SK-N-SH (cell line): ENCODE data around the gene NISCH. TPM values are rescaled to one million over a fixed set of nuclear protein-coding genes. Genes with fewer than 3 reads are reported as not detected.

ENCODE experiments used
- CTCF ChIA-PET: fragments of 300-600, 350-600 bp; formaldehyde crosslinking; extraction: SDS; loops from one replicate; lab custom pipeline; 2021; lab: Yijun Ruan, JAX
- POLR2A ChIA-PET: fragments of 350-600 bp; sonication (Branson Sonifier 250); formaldehyde crosslinking; extraction: SDS; loops from one replicate; lab custom pipeline; 2020; ENCODE audit warnings: antibody characterized with exemption, inconsistent platforms; lab: Yijun Ruan, JAX
- DNase-seq: peaks from one replicate; pipeline ENCODE4 v3.0.0; 2012
- H2AFZ ChIP-seq: fragments of 200-600 bp; sonication (generic); 2 replicates; pipeline ENCODE4 v1.8.1; 2016; ENCODE audit warnings: antibody characterized with exemption, mild to moderate bottlenecking, low read depth
- H3F3A ChIP-seq: fragments of 200-600 bp; sonication (generic); replicated peaks from 2 replicates; pipeline ENCODE3; 2016; ENCODE audit warnings: antibody characterized with exemption, mild to moderate bottlenecking; ENCODE audit not compliant: insufficient read depth
- H3K27ac ChIP-seq, 2 experiments: fragments of 200-500 bp in 1 of 2; fragments of 200-600 bp in 1 of 2; sonication (Bioruptor generic) in 1 of 2; sonication (generic), shearing (Covaris generic) in 1 of 2; 2 replicates each; pipeline versions ENCODE4 v1.5.1 to v1.6.1; 2014 to 2016; ENCODE audit warnings: low read depth in 2 of 2, inconsistent platforms in 1 of 2, low read length in 1 of 2, mild to moderate bottlenecking in 1 of 2, mixed read lengths in 1 of 2
- H3K27me3 ChIP-seq: fragments of 200-600 bp; sonication (generic), shearing (Covaris generic); 2 replicates; pipeline ENCODE4 v1.6.1; 2016; ENCODE audit warnings: mixed run types; ENCODE audit not compliant: insufficient read depth
- H3K36me3 ChIP-seq, 2 experiments: fragments of 200-500 bp in 1 of 2; fragments of 200-600 bp in 1 of 2; sonication (Bioruptor generic) in 1 of 2; sonication (generic) in 1 of 2; replicated peaks in 1 of 2; 2 replicates each; pipeline versions ENCODE3 to v1.5.1; 2014 to 2016; ENCODE audit warnings: low read length in 1 of 2, mild to moderate bottlenecking in 1 of 2; ENCODE audit not compliant: insufficient read depth in 2 of 2, control insufficient read depth in 1 of 2
- H3K4me1 ChIP-seq, 2 experiments: fragments of 200-500 bp in 1 of 2; fragments of 200-600 bp in 1 of 2; sonication (Bioruptor generic) in 1 of 2; sonication (generic), shearing (Covaris generic) in 1 of 2; 2 replicates each; pipeline versions ENCODE4 v1.5.1 to v1.6.1; 2014 to 2016; ENCODE audit warnings: low read depth in 1 of 2, low read length in 1 of 2, mixed run types in 1 of 2; ENCODE audit not compliant: insufficient read depth in 2 of 2, control insufficient read depth in 1 of 2
- H3K4me2 ChIP-seq: fragments of 200-600 bp; sonication (generic), shearing (Covaris generic); 2 replicates; pipeline ENCODE4 v1.6.1; 2017; ENCODE audit warnings: mixed run types
- H3K4me3 ChIP-seq, 2 experiments: fragments of 200-500 bp in 1 of 2; fragments of 200-600 bp in 1 of 2; sonication (Bioruptor generic) in 1 of 2; sonication (generic), shearing (Covaris generic) in 1 of 2; 2 replicates each; pipeline versions ENCODE4 v1.5.1 to v1.8.1; 2014 to 2016; ENCODE audit warnings: low read depth in 2 of 2, inconsistent platforms in 1 of 2, low read length in 1 of 2, mild to moderate bottlenecking in 1 of 2, mixed read lengths in 1 of 2, moderate library complexity in 1 of 2
- H3K79me2 ChIP-seq: fragments of 200-600 bp; sonication (generic); 2 replicates; pipeline ENCODE4 v1.8.1; 2017; ENCODE audit warnings: mild to moderate bottlenecking; ENCODE audit not compliant: insufficient read depth
- H3K9ac ChIP-seq: fragments of 200-600 bp; sonication (generic); 2 replicates; pipeline ENCODE4 v1.6.1; 2017; ENCODE audit warnings: mixed run types
- H3K9me2 ChIP-seq: fragments of 200-600 bp; sonication (generic); 2 replicates; pipeline ENCODE4 v1.6.1; 2017; ENCODE audit warnings: mixed run types
- H3K9me3 ChIP-seq: fragments of 200-600 bp; sonication (generic); 2 replicates; pipeline ENCODE4 v1.6.1; 2017; ENCODE audit warnings: mixed run types, mild to moderate bottlenecking, moderate library complexity
- H4K20me1 ChIP-seq: fragments of 200-600 bp; sonication (generic); 2 replicates; pipeline ENCODE4 v1.6.1; 2017; ENCODE audit warnings: mild to moderate bottlenecking, mixed run types; ENCODE audit not compliant: insufficient read depth
- EP300 ChIP-seq, 2 experiments: IDR thresholded peaks; 2 replicates each; pipeline versions ENCODE4 v1.4.0 to v1.6.1; 2012; ENCODE audit warnings: borderline replicate concordance in 1 of 2, low read depth in 1 of 2, low read length in 1 of 2
- EZH2phosphoT487 ChIP-seq: fragments of 200-600 bp; sonication (generic); IDR thresholded peaks from 2 replicates; pipeline ENCODE4 v1.6.1; 2017; ENCODE audit warnings: low read depth, mixed run types, mild to moderate bottlenecking, antibody characterized with exemption, moderate library complexity, borderline replicate concordance
- FOSL2 ChIP-seq: IDR thresholded peaks from 2 replicates; pipeline ENCODE4 v1.4.0; 2012; ENCODE audit warnings: low read depth, mild to moderate bottlenecking, moderate library complexity, borderline replicate concordance
- FOXJ3 ChIP-seq: sonication (generic); formaldehyde crosslinking; IDR thresholded peaks from 2 replicates; pipeline ENCODE4 v1.5.1; 2020; ENCODE audit warnings: mild to moderate bottlenecking, missing genetic modification reagents
- FOXM1 ChIP-seq: IDR thresholded peaks from 2 replicates; pipeline ENCODE4 v1.4.0; 2012; ENCODE audit warnings: low read depth, mild to moderate bottlenecking
- GABPA ChIP-seq: IDR thresholded peaks from 2 replicates; pipeline ENCODE4 v1.4.0; 2012; ENCODE audit warnings: low read depth, mild to moderate bottlenecking
- GATA2 ChIP-seq: sonication (generic); formaldehyde crosslinking; IDR thresholded peaks from 2 replicates; pipeline ENCODE4 v1.5.0; 2020; ENCODE audit warnings: mild to moderate bottlenecking, missing genetic modification reagents
- MEF2A ChIP-seq: IDR thresholded peaks from 2 replicates; pipeline ENCODE4 v1.4.0; 2012; ENCODE audit warnings: low read depth, borderline replicate concordance
- NFIC ChIP-seq: IDR thresholded peaks from 2 replicates; pipeline ENCODE4 v1.4.0; 2012; ENCODE audit warnings: borderline replicate concordance
- RAD21 ChIP-seq: IDR thresholded peaks from 2 replicates; pipeline ENCODE4 v1.6.1; 2012; ENCODE audit warnings: mild to moderate bottlenecking, low read length
- RCOR1 ChIP-seq: fragments of 150-350 bp; IDR thresholded peaks from 2 replicates; pipeline ENCODE4 v1.6.1; 2017; ENCODE audit warnings: antibody characterized with exemption, low read length
- RFX5 ChIP-seq: IDR thresholded peaks from 2 replicates; pipeline ENCODE4 v1.6.1; 2012; ENCODE audit warnings: mild to moderate bottlenecking, improper control_type of control experiment, low read length
- RXRA ChIP-seq: IDR thresholded peaks from 2 replicates; pipeline ENCODE4 v1.4.0; 2012; ENCODE audit warnings: low read depth, mild to moderate bottlenecking, borderline replicate concordance
- SIN3A ChIP-seq: IDR thresholded peaks from 2 replicates; pipeline ENCODE4 v1.6.1; 2012; ENCODE audit warnings: low read depth, mild to moderate bottlenecking, low read length, moderate library complexity, borderline replicate concordance
- SMC3 ChIP-seq: IDR thresholded peaks from 2 replicates; pipeline ENCODE4 v1.6.1; 2012; ENCODE audit warnings: low read depth, low read length, improper control_type of control experiment
- TAF1 ChIP-seq: IDR thresholded peaks from 2 replicates; pipeline ENCODE4 v1.6.1; 2012; ENCODE audit warnings: low read depth, mild to moderate bottlenecking, low read length, moderate library complexity, borderline replicate concordance
- TCF12 ChIP-seq: IDR thresholded peaks from 2 replicates; pipeline ENCODE4 v1.4.0; 2012
- TEAD4 ChIP-seq: IDR thresholded peaks from 2 replicates; pipeline ENCODE4 v1.4.0; 2012; ENCODE audit warnings: mild to moderate bottlenecking, borderline replicate concordance; ENCODE audit not compliant: insufficient read depth
- YY1 ChIP-seq: IDR thresholded peaks from 2 replicates; pipeline ENCODE4 v1.4.0; 2012; ENCODE audit warnings: low read depth, mild to moderate bottlenecking
- WGBS: methylation state at CpG from one replicate; pipeline ENCODE4 v1.1.6; 2017; ENCODE audit warnings: low lambda C conversion rate; 5-methylcytosine and 5-hydroxymethylcytosine counted together
- polyA plus RNA-seq, 3 experiments: library from polyadenylated mRNA; depleted of rRNA; stranded (reverse); fragments of >200 nt; gene quantifications; 2 replicates each; pipeline ENCODE4 v1.2.3, GENCODE V29; 2012
- TF ChIP-seq, protein P1 (sequence below): fragments of 150-350 bp; IDR thresholded peaks from 2 replicates; pipeline ENCODE4 v1.6.1; 2016; ENCODE audit warnings: mild to moderate bottlenecking, low read depth, low read length
- TF ChIP-seq, protein P2 (sequence below): IDR thresholded peaks from 2 replicates; pipeline ENCODE4 v1.4.0; 2012; ENCODE audit warnings: low read depth
- TF ChIP-seq, protein P3 (sequence below): IDR thresholded peaks from 2 replicates; pipeline ENCODE4 v1.4.0; 2012; ENCODE audit warnings: low read depth, borderline replicate concordance
- TF ChIP-seq, protein P4 (sequence below): fragments of 200-600 bp; sonication (generic); IDR thresholded peaks from 2 replicates; pipeline ENCODE4 v1.6.1; 2017; ENCODE audit warnings: antibody characterized with exemption, mild to moderate bottlenecking, moderate library complexity
- TF ChIP-seq, protein P5 (sequence below): IDR thresholded peaks from 2 replicates; pipeline ENCODE4 v1.6.1; 2012; ENCODE audit warnings: mild to moderate bottlenecking, low read depth, low read length, moderate library complexity

The NISCH gene
- polyA plus RNA-seq, 1 of the 3 experiments (the other 2 are of a cell fraction), result 77.5 TPM

DNA sequence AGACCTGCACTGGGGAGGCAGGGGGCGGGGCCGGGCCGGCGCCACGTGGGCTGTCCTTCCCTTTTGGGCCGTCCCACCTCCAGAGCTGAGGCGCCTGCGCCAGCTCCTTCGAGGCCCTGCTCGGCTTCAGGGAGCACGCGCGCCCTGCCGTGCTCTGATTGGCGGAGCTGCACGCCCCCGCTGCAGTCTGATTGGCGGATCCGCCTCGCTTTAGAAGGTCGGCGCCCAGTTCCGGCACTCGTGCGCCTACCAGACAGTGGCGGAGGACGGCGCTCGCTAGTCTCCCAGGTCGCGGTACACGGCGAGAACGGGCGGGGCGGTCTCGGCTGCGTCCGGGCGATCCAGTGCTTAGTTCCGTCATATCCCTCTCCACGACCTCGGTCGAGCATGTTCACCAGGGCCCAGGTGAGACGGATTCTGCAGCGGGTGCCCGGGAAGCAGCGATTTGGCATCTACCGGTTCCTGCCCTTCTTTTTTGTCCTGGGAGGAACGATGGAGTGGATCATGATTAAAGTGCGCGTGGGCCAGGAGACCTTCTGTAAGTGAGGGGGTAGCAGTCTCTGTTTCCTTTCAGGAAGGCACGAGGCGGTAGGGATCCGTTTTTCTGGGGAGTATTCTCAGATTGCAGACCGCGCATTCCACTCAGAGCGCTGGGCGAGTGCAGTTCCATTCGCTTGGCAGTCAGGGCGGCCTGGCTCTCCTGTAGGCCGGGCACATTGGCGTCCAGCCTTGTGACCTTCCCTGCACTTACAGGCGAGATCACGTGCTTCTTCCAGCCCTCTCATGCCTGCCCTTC, 81.2 kb downstream of the NISCH start, which contains the start of gene UQCC5:
UQCC5 (plus strand) TSS at position 237 of the 796 bp plus-strand sequence; CDS start at position 388, 151 bp downstream.
- Histone ChIP-seq H3K27ac (peak within 1 kb of the TSS; percentile 84 to 87), H3K9me3 (no peaks in the 10 kb centered on the region), H3K79me2 (peaks cover 81% of the 10 kb centered on the region), H3K4me1 (peaks cover 17 to 45% of the 10 kb centered on the region in 2 experiments), H3F3A (peaks cover 38% of the 10 kb centered on the region), H4K20me1 (peaks cover 37% of the 10 kb centered on the region), H2AFZ (peak within 1 kb of the TSS; percentile 42; the same call in 1 of the 2 replicates), H3K9me2 (no peaks in the 10 kb centered on the region), H3K27me3 (no peaks in the 10 kb centered on the region), H3K4me3 (peak within 1 kb of the TSS; percentile 83 to 94), H3K4me2 (peak within 1 kb of the TSS; percentile 94), H3K36me3 (peaks cover 12 to 19% of the 10 kb centered on the region in 2 experiments), H3K9ac (peak within 1 kb of the TSS; percentile 95)
- CTCF ChIA-PET, result interaction anchor here (0.8 to 1.9 kb wide), 4 partner anchors 10 to 145 kb away, joined by 3 to 5 read pairs (median 4); no protein-coding TSS in a partner anchor
- POLR2A ChIA-PET, result interaction anchor here (0.7 to 1.0 kb wide), 4 partner anchors 15 to 149 kb away, joined by 3 to 4 read pairs (median 4); no protein-coding TSS in a partner anchor
- peak; percentile 94 for DNase-seq
- WGBS, result under 1% methylated on average over 37 of the region's 65 CpGs
- peak; percentile 86 for TF ChIP-seq TAF1
- no peak for TF ChIP-seq FOSL2
- TF ChIP-seq, protein P1, sequence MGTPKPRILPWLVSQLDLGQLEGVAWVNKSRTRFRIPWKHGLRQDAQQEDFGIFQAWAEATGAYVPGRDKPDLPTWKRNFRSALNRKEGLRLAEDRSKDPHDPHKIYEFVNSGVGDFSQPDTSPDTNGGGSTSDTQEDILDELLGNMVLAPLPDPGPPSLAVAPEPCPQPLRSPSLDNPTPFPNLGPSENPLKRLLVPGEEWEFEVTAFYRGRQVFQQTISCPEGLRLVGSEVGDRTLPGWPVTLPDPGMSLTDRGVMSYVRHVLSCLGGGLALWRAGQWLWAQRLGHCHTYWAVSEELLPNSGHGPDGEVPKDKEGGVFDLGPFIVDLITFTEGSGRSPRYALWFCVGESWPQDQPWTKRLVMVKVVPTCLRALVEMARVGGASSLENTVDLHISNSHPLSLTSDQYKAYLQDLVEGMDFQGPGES, result peak; percentile 57; the same call in 1 of the 2 replicates
- no peak for TF ChIP-seq SMC3
- no peak for TF ChIP-seq MEF2A
- TF ChIP-seq FOXJ3 (CRISPR knock-in tag), result peak; percentile 23; the same call in 1 of the 2 replicates
- no peak for TF ChIP-seq EP300 (IDR thresholded peaks at IDR 0.05; ENCODE audit: borderline replicate concordance in 1 of 2, low read depth in 1 of 2, low read length in 1 of 2)
- TF ChIP-seq, protein P2, sequence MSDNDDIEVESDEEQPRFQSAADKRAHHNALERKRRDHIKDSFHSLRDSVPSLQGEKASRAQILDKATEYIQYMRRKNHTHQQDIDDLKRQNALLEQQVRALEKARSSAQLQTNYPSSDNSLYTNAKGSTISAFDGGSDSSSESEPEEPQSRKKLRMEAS, result peak; percentile 84
- TF ChIP-seq, protein P3, sequence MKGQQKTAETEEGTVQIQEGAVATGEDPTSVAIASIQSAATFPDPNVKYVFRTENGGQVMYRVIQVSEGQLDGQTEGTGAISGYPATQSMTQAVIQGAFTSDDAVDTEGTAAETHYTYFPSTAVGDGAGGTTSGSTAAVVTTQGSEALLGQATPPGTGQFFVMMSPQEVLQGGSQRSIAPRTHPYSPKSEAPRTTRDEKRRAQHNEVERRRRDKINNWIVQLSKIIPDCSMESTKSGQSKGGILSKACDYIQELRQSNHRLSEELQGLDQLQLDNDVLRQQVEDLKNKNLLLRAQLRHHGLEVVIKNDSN, result peak; percentile 88
- TF ChIP-seq RFX5, result peak; percentile 67; the same call in 1 of the 2 replicates
- TF ChIP-seq FOXM1, result no peak
- TF ChIP-seq, protein P4, sequence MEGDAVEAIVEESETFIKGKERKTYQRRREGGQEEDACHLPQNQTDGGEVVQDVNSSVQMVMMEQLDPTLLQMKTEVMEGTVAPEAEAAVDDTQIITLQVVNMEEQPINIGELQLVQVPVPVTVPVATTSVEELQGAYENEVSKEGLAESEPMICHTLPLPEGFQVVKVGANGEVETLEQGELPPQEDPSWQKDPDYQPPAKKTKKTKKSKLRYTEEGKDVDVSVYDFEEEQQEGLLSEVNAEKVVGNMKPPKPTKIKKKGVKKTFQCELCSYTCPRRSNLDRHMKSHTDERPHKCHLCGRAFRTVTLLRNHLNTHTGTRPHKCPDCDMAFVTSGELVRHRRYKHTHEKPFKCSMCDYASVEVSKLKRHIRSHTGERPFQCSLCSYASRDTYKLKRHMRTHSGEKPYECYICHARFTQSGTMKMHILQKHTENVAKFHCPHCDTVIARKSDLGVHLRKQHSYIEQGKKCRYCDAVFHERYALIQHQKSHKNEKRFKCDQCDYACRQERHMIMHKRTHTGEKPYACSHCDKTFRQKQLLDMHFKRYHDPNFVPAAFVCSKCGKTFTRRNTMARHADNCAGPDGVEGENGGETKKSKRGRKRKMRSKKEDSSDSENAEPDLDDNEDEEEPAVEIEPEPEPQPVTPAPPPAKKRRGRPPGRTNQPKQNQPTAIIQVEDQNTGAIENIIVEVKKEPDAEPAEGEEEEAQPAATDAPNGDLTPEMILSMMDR, result no peak
- TF ChIP-seq GATA2 (CRISPR knock-in tag), result no peak
- TF ChIP-seq GABPA, result peak; percentile 48; the same call in 1 of the 2 replicates
- peak; percentile 12; the same call in 1 of the 2 replicates for TF ChIP-seq RAD21
- TF ChIP-seq SIN3A, result peak; percentile 91; the same call in 1 of the 2 replicates
- TF ChIP-seq YY1, result peak; percentile 8; the same call in 1 of the 2 replicates
- no peak for TF ChIP-seq NFIC
- TF ChIP-seq, protein P5, sequence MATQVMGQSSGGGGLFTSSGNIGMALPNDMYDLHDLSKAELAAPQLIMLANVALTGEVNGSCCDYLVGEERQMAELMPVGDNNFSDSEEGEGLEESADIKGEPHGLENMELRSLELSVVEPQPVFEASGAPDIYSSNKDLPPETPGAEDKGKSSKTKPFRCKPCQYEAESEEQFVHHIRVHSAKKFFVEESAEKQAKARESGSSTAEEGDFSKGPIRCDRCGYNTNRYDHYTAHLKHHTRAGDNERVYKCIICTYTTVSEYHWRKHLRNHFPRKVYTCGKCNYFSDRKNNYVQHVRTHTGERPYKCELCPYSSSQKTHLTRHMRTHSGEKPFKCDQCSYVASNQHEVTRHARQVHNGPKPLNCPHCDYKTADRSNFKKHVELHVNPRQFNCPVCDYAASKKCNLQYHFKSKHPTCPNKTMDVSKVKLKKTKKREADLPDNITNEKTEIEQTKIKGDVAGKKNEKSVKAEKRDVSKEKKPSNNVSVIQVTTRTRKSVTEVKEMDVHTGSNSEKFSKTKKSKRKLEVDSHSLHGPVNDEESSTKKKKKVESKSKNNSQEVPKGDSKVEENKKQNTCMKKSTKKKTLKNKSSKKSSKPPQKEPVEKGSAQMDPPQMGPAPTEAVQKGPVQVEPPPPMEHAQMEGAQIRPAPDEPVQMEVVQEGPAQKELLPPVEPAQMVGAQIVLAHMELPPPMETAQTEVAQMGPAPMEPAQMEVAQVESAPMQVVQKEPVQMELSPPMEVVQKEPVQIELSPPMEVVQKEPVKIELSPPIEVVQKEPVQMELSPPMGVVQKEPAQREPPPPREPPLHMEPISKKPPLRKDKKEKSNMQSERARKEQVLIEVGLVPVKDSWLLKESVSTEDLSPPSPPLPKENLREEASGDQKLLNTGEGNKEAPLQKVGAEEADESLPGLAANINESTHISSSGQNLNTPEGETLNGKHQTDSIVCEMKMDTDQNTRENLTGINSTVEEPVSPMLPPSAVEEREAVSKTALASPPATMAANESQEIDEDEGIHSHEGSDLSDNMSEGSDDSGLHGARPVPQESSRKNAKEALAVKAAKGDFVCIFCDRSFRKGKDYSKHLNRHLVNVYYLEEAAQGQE, result peak; percentile 40; the same call in 1 of the 2 replicates
- no peak for TF ChIP-seq TEAD4
- no peak for TF ChIP-seq RCOR1
- no peak for TF ChIP-seq TCF12
- TF ChIP-seq RXRA, result no peak
- no peak for TF ChIP-seq EZH2phosphoT487
